Measurements from ENCODE around the gene KRTAP5-2. TPM values are rescaled to one million over a fixed set of nuclear protein-coding genes. Genes with fewer than 3 reads are reported as not detected.
A peak's percentile ranks its signal among the peaks of the same experiment; 100 is the strongest.
"Not testable (repeated sequence)": the region's sequence is repeated elsewhere in the genome, so short reads cannot be mapped to it uniquely, and the experiment has no call there.

KRTAP5-2 gene
- total RNA-seq, 3 donors from 2014 or later = not detected

DNA sequence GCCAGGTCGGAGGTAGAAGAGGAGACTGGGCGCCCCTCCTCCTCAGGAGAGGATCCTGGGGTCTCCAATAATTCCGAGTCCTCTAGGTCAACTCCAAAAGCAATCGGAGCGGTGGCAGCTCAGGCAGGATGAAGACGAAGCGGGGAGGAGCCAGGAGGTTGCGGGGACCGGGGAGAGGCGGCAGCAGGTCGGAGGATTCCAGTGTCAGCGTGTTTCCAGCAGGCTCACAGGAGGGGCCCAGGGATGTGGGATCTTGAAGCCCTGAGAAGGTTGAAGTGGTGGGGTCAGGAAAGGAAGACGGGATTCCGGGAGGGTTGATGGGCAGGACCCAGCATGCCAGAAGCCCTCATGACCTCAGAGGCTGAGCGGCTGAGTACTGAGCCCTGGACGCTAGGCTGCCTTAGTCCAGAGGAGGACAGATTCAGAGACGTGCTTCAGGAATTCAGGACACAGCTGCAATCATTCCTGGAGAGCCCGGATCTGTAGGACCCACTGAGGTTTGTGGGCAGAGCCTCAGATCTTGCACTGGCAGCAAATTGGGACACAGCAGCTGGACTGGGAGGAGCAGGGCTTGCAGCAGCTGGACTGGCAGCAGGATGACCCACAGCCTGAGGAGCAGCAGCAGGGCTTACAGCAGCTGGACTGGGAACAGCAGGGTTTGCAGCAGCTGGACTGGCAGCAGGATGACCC, 9.2 kb upstream of the KRTAP5-2 start:
- peaks cover 37% of the 10 kb centered on the region for H3K27me3 Mint-ChIP-seq (ENCODE audit: low read depth)
- not testable (repeated sequence) for H3K9me3 Mint-ChIP-seq; ATAC-seq; DNase-seq; H3K36me3 Mint-ChIP-seq (ENCODE audit: insufficient read depth); H3K4me1 Mint-ChIP-seq (ENCODE audit: low read depth); H3K4me3 Mint-ChIP-seq

DNA sequence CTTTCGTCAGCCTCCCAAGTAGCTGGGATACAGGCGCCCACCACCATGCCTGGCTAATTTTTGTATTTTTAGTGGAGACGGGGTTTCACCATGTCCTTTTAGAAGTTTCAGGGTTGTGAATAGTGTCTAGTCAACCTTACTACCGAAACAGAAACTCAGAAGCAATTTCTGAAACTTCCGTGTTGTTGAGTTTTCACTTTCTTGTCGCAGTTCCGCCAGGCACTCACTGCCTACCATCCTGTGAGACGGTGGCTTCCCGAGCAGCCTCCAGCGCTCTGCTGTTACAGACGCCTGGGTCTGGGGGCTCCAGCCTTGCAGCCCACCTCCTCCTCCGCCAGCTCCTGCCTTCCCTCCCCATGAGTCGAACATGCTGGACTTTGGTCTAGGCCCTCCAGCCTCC, 7.8 kb upstream of the KRTAP5-2 start:
- not testable (repeated sequence) for H3K36me3 Mint-ChIP-seq (ENCODE audit: insufficient read depth); H3K4me1 Mint-ChIP-seq (ENCODE audit: low read depth); DNase-seq; H3K9me3 Mint-ChIP-seq
- H3K4me3 Mint-ChIP-seq = peak overlapping the region; percentile 37
- peak; percentile 63 to 72 for ATAC-seq
- peaks cover 39% of the 10 kb centered on the region for H3K27me3 Mint-ChIP-seq (ENCODE audit: low read depth)

- no peaks in the 10 kb centered on the region for H3K9me3 Mint-ChIP-seq
- ATAC-seq = no peak
- peaks cover 8% of the 10 kb centered on the region for H3K4me1 Mint-ChIP-seq (ENCODE audit: low read depth)
- no peak for DNase-seq
- peaks cover 30% of the 10 kb centered on the region for H3K27me3 Mint-ChIP-seq (ENCODE audit: low read depth)
- no peaks in the 10 kb centered on the region for H3K36me3 Mint-ChIP-seq (ENCODE audit: insufficient read depth)
- H3K4me3 Mint-ChIP-seq = no peak overlapping the region
These were observed 6.6 kb upstream of the KRTAP5-2 start for GRCh38 chr11:1604711-1605110.

DNA sequence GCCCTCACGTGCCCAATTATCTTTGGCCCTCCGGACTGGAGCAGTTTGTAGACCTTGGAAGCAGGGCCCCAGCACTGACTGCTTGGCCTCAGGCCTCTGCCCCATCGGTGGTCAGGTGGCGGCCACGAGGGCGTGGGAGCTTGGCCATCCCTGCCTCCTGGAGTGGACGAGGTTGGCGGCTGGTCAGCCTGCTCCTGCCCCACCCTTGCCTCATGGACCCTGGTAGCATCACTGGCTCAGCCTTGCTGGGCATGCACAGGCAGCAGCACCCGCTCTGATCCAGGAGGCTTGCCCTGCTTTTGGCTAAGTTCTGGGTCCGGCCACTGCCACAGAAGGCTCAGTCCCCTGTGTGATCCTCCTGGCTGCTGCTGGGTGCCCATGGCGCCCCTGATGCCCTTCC, 6.1 kb upstream of the KRTAP5-2 start:
- Mint-ChIP-seq H3K27me3 (ENCODE audit: low read depth) (peaks cover 33% of the 10 kb centered on the region), H3K36me3 (ENCODE audit: insufficient read depth) (no peaks in the 10 kb centered on the region), H3K4me3 (no peak overlapping the region), H3K4me1 (ENCODE audit: low read depth) (peaks cover 8% of the 10 kb centered on the region), H3K9me3 (no peaks in the 10 kb centered on the region)
- DNase-seq (no peak), ATAC-seq (no peak)

- DNase-seq (no peak), ATAC-seq (no peak)
- peaks cover 33% of the 10 kb centered on the region for H3K27me3 Mint-ChIP-seq (ENCODE audit: low read depth)
- H3K4me3 Mint-ChIP-seq = no peak overlapping the region
- no peaks in the 10 kb centered on the region for H3K9me3 Mint-ChIP-seq
- H3K4me1 Mint-ChIP-seq (ENCODE audit: low read depth) = peaks cover 13% of the 10 kb centered on the region
- no peaks in the 10 kb centered on the region for H3K36me3 Mint-ChIP-seq (ENCODE audit: insufficient read depth)
These were observed 5.5 kb upstream of the KRTAP5-2 start for GRCh38 chr11:1603629-1604028.

GRCh38 chr11:1601663-1602062, 3.6 kb upstream of the KRTAP5-2 start:
- Mint-ChIP-seq H3K27me3 (ENCODE audit: low read depth) (peaks cover 28% of the 10 kb centered on the region), H3K4me1 (ENCODE audit: low read depth) (peaks cover 14% of the 10 kb centered on the region)
- not testable (repeated sequence) for ATAC-seq; H3K4me3 Mint-ChIP-seq; DNase-seq; H3K9me3 Mint-ChIP-seq; H3K36me3 Mint-ChIP-seq (ENCODE audit: insufficient read depth)

- Mint-ChIP-seq H3K4me1 (ENCODE audit: low read depth) (peaks cover 7% of the 10 kb centered on the region), H3K9me3 (no peaks in the 10 kb centered on the region), H3K36me3 (ENCODE audit: insufficient read depth) (no peaks in the 10 kb centered on the region), H3K27me3 (ENCODE audit: low read depth) (peaks cover 30% of the 10 kb centered on the region), H3K4me3 (no peak overlapping the region)
- ATAC-seq (no peak), DNase-seq (no peak)
These were observed 2.5 kb upstream of the KRTAP5-2 start for GRCh38 chr11:1600626-1601025.

DNA sequence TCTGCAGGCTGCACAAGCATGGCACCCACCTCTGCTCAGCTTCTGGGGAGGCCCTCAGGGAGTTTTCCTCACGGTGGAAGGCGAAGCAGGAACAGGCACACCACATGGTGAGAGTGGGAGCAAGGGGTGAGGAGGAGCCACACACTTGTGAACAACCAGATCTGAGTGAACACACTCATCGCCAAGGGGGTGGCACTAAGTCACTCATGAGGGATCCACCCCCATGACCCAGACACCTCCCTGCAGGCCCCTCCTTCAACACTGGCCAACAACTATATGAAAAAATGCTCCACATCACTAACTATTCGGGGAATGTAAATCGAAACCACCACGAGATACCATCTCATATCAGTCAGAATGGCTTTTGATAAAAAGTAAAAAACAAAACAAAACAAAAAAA, 722 bp upstream of the KRTAP5-2 start:
- ATAC-seq (no peak), DNase-seq (no peak)
- Mint-ChIP-seq H3K9me3 (no peaks in the 10 kb centered on the region), H3K4me1 (ENCODE audit: low read depth) (peaks cover 11% of the 10 kb centered on the region), H3K27me3 (ENCODE audit: low read depth) (peaks cover 34% of the 10 kb centered on the region), H3K4me3 (no peak overlapping the region), H3K36me3 (ENCODE audit: insufficient read depth) (no peaks in the 10 kb centered on the region)

DNA sequence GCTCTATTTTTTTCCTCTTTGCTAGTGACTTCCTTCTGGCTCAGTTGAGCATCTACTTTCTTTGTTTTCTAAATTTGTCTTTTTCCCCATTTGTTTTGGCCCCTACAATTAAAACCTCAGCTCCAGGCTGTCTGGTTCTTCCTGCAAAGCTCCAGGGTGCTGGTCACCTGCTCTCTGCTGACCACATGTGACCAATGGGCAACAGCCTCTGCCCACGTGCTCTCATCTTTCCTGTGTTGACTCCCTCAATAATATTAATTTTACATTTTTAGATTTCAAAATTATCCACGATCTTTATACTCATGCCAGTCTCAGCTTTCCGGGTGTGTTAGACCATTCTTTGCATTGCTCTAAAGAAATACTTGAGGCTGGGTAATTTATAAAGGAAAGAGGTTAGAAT, 312 bp upstream of the KRTAP5-2 start:
- Mint-ChIP-seq H3K4me1 (ENCODE audit: low read depth) (peaks cover 11% of the 10 kb centered on the region), H3K27me3 (ENCODE audit: low read depth) (peaks cover 31% of the 10 kb centered on the region)
- not testable (repeated sequence) for ATAC-seq; DNase-seq; H3K36me3 Mint-ChIP-seq (ENCODE audit: insufficient read depth); H3K4me3 Mint-ChIP-seq; H3K9me3 Mint-ChIP-seq

DNA sequence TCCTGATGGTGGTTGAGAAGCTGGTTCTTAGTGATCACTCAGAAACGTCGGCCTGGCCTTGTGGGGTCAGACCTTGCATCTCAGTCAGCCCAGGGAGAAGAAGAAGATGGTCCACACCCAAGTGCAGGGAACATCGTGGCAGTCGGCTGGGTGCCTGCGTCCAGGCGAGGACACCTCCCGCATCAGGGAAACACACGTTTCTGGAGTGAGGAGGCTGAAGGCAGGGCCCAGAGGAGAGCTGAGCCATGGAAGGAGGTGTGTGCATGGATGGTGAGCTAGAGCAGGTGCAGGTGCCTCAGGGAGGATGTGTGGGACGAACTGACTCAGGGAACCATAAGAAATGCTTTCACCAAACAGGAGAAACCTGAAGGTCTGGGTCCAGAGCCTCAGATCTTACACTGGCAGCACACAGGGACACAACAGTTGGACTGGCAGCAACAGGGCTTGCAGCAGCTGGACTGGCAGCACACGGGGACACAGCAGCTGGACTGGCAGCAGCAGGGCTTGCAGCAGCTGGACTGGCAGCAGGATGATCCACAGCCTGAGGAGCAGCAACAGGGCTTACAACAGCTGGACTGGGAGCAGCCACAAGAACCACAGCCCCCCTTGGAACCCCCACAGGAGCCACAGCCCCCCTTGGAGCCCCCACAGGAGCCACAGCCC, 632 bp downstream of the KRTAP5-2 start:
- ATAC-seq = no peak
- no peak for DNase-seq
- H3K4me1 Mint-ChIP-seq (ENCODE audit: low read depth) = peaks cover 11% of the 10 kb centered on the region
- H3K27me3 Mint-ChIP-seq (ENCODE audit: low read depth) = peaks cover 31% of the 10 kb centered on the region
- H3K36me3 Mint-ChIP-seq (ENCODE audit: insufficient read depth) = no peaks in the 10 kb centered on the region
- no peak overlapping the region for H3K4me3 Mint-ChIP-seq
- H3K9me3 Mint-ChIP-seq = no peaks in the 10 kb centered on the region

DNA sequence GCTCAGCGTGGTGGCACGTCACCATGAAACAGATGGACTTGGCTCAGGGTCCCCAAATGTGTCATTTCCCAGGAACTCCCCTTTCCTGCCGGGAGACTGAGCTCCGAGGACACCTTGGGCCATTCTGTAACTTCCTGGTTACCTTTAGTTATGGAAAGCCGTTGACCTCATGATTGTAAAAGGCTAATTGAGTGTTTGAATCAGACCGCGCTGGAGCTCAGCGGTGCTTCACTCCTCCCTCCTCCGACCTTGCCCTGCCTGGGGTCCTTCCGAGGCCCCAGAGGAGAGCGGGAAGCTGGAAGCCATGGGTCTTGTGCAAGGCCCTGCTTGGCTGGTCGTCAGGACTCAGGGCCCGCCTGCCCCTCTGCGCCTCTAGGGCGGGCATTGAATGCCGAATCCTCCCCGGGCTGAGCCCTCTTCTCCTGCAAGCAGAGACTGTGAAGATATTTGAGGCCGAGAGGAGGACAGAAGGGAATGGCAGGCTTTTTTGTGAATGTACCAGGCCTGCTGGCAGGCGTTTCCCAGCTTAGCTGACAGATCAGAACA, 1.4 kb downstream of the KRTAP5-2 start:
- not testable (repeated sequence) for DNase-seq; H3K4me3 Mint-ChIP-seq; ATAC-seq; H3K36me3 Mint-ChIP-seq (ENCODE audit: insufficient read depth); H3K9me3 Mint-ChIP-seq
- H3K4me1 Mint-ChIP-seq (ENCODE audit: low read depth) = peaks cover 11% of the 10 kb centered on the region
- peaks cover 27% of the 10 kb centered on the region for H3K27me3 Mint-ChIP-seq (ENCODE audit: low read depth)

DNA sequence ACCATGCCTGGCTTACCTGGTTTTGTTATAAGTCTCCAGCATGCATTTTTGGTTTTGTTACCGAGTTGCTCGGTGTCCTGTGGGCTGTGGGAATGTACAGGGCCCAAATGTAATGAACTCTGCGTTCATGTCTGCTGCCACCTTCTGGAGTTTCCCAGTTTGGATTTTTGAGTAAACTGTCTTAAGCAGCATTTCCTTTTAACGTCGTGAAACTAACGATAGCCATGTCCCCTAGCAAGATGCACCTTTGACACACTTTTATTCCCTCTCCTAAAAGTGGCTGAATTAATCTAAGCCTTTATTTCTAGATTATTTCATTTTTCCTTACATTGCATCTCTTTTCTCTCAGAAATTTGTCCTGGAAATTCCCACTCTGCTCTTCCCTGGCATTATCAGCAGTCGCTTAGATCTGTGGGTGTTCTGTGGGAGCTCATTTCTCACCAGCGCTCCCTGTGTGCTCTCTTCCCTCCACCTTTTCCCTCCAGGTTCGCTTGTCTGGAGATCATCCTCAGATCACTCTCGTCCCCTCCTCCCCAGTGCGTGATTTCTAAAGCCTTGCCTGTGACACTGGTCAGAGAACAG, 2.0 kb downstream of the KRTAP5-2 start:
- ATAC-seq = not testable (repeated sequence)

GRCh38 chr11:1592628-1593027, 5.5 kb downstream of the KRTAP5-2 start:
- no peak for DNase-seq
- no peak for ATAC-seq
- H3K27me3 Mint-ChIP-seq (ENCODE audit: low read depth) = peaks cover 19% of the 10 kb centered on the region
- no peaks in the 10 kb centered on the region for H3K36me3 Mint-ChIP-seq (ENCODE audit: insufficient read depth)
- no peak overlapping the region for H3K4me3 Mint-ChIP-seq
- H3K9me3 Mint-ChIP-seq = no peaks in the 10 kb centered on the region
- H3K4me1 Mint-ChIP-seq (ENCODE audit: low read depth) = peaks cover 23% of the 10 kb centered on the region

More for the DNA sequence above, 2.0 kb downstream of the KRTAP5-2 start:
- not testable (repeated sequence) for H3K4me3 Mint-ChIP-seq; H3K36me3 Mint-ChIP-seq (ENCODE audit: insufficient read depth); H3K9me3 Mint-ChIP-seq; DNase-seq
- peaks cover 11% of the 10 kb centered on the region for H3K4me1 Mint-ChIP-seq (ENCODE audit: low read depth)
- H3K27me3 Mint-ChIP-seq (ENCODE audit: low read depth) = peaks cover 24% of the 10 kb centered on the region

- Mint-ChIP-seq H3K4me1 (ENCODE audit: low read depth) (peaks cover 25% of the 10 kb centered on the region), H3K9me3 (no peaks in the 10 kb centered on the region), H3K36me3 (ENCODE audit: insufficient read depth) (no peaks in the 10 kb centered on the region), H3K27me3 (ENCODE audit: low read depth) (peaks cover 4% of the 10 kb centered on the region), H3K4me3 (no peak overlapping the region)
- DNase-seq (no peak), ATAC-seq (no peak)
These were observed 8.1 kb downstream of the KRTAP5-2 start for GRCh38 chr11:1589996-1590395.
